ENCODE measurements around the gene PHACTR4.
"Not testable (repeated sequence)": the region's sequence is repeated elsewhere in the genome, so short reads cannot be mapped to it uniquely, and the experiment has no call there.

Gene PHACTR4

DNA sequence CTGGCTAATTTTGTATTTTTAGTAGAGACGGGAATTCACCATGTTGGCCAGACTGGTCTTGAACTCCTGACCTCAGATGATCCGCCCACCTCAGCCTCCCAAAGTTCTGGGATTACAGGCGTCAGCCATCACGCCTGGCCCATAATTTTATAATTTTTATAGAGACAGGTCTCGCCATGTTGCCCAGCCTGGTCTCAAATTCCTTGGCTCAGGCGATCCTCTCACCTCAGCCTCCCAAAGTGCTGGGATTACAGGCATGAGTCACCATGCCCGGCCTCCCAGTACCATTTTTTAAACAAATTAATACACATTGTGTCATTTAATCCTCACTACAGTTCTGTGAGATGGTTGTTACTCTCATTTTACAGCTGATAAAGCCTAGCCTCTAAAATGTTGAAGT is 3.9 kb downstream of the PHACTR4 start:
- not testable (repeated sequence) for DNase-seq

DNA sequence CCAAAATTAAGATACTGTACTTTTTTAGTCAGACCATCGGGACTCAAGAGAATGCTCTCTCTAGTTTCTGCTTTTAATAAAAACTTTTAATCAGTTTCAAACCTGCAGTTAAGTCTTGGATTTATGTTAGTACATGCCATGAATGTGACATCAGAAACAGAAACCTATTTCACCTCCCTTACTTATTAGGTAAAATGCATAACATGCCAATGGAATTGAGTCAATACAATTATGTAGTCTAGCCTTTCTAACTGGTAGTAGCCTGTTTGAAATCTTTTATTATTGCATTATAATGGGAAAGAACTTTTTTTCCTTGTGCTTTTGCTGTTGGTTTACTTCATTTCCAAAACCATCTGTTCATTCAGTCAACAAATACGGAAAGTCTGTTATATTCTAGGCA is 4.8 kb downstream of the PHACTR4 start:
- no peak for DNase-seq

DNA sequence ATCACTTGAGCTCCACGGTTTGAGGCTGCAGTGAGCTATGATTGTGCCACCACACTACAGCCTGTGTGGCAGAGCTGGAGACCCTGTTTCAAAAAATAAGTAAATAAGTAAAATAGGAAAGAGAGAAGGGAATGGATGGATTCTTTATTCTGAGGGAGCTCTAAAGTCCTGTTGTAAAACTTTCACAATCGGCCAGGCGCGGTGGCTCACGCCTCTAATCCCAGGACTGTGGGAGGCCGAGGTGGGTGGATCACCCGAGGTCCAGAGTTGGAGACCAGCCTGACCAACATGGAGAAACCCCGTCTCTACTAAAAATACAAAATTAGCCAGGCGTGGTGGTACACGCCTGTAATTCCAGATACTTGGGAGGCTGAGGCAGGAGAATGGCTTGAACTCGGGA is 6.1 kb downstream of the PHACTR4 start:
- DNase-seq, result not testable (repeated sequence)

DNA sequence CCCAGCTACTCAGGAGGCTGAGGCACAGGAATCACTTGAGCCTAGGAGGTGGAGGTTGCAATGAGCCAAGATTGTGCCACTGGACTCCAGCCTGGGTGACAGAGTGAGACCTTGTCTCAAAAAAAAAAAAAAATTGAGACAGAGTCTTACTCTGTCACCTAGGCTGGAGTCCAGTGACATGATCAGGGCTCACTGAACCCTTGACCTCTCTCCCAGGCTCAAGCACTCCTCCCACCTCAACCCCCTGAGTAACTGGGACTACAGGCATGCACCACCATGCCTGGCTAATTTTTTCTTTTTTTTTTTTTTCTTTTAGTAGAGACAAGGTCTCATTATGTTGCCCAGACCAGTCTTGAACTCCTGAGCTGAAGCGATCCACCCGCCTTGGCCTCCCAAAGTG is 6.7 kb downstream of the PHACTR4 start:
- DNase-seq, result not testable (repeated sequence)

DNA sequence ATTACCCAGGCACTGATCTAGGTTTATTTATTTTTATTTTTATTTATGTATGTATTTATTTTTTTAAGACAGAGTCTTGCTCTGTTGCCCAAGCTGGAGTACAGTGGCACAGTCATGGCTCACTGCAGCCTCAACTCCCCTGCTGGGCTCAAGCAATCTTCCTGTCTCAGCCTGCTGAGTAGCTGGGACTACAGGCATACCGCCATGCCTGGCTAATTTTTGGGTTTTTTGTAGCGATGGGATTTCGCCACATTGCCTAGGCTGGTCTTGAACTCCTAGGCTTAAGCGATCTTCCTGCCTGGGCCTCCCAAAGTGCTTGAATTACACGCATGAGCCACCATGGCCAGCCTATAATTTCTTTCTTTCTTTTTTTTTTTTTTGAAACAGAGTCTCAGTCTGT is 9.4 kb downstream of the PHACTR4 start:
- no peak for DNase-seq

DNA sequence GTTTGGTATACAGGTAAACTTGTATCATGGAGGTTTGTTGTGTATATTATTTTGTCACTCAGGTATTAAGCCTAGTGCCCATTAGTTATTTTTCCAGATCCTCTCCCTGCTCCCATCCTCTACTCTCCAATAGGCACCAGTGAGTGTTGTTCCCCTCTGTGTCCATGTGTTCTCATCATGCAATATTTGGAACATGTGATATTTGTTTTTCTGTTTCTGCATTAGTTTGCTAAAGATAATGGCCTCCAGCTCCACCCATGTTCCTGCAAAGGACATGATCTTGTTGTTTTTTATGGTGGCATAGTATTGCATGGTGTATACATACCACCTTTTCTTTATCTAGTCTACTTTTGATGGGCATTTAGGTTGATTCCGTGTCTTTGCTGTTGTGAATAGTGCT is 10.9 kb downstream of the PHACTR4 start:
- DNase-seq, result no peak

DNA sequence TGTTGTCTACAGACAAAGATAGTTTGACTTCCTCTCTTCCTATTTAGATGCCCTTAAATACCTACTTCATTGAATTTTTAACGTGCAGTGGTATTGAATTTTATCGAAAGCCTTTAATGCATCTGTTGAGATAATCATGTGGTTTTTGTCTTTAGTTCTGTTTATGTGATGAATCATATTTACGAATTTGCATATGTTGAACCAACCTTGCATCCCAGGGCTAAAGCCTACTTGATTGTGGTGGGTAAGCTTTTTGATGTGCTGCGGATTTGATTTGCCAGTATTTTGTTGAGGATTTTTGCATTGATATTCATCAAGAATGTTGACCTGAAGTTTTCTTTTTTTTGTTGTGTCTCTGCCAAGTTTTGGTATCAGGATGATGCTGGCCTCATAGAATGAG is 14.2 kb downstream of the PHACTR4 start:
- DNase-seq, result not testable (repeated sequence)

DNA sequence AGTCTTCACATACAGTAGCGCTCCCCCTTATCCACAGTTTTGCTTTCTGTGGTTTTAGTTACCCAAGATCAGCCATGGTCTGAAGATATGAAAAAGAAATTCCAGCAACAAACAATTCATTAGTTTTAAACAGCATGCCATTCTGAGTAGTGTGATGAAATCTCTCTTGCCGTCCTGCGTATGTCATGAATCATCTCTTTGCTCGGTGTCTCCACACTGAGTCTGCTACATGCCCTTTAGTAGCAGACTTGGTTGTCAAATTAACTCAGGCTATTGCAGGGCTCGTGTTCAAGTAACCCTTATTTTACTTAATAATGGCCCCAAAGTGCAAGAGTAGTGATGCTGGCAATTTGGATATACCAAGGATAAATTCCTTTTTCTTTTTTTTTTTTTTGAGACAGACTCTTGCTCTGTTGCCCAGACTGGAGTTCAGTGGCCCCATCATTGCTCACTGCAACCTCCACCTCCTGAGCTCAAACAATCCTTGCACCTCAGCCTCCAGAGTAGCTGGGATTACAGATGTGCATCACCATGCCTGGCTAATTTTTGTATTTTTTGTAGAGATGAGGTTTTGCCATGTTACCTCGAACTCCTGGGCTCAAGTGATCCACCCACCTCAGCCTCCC is 22.6 kb downstream of the PHACTR4 start:
- DNase-seq, result no peak

DNA sequence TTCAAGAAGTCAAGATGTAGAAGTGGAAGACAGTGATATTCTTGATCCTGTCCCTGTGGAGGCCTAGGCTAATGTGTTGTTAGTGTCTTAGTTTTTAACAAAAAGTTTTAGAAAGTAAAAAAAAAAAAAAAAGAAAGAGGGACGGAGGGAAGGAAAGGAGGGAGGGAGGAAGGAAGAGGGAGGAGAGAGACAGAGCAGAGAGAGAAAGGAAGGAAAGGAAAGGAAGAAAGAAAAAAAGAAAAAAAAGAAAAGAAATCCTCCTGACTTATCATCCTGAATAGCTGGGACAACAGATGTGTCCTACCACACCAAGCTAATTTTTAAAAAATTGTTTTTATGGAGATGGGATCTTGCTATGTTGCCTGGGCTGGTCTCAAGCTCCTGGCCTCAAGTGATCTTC is 24.6 kb downstream of the PHACTR4 start:
- no peak for DNase-seq

DNA sequence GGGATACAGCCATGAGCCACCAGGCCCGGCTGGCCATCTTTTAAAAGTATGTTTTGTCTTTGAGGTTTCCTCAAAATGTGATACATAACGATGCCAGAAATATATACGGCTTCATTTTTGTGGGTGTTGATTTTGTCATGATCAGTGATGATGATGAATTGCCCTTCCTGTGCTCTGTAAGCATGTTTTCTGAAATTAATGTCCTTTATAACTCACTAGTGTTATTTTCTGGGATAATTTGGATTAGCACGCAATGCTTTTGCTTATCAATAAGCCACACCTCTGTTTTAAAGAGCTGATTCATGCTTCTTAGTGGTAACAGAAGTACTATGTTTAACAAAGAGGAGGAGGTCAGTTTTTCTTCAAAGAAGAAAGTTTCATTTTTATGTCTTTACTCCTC is 25.6 kb downstream of the PHACTR4 start:
- DNase-seq, result no peak

DNA sequence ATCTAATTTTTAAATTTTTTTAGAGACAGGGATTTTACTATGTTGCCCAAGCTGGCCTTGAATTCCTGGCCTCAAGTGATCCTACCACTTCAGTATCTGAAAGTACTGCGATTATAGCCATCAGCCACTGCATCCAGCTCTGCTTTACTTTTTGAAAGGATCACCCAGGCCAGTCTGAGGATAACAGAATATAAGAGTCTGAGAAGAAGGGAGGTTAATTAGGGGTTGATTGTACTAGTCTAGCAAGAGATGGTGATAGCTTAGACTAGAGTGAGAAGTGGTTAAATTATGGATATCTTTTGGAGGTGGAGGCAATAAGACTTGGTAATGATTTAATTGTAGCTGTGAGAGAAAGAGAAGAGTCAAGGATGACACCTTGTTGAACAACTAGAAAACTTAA is 32.2 kb downstream of the PHACTR4 start:
- no peak for DNase-seq

DNA sequence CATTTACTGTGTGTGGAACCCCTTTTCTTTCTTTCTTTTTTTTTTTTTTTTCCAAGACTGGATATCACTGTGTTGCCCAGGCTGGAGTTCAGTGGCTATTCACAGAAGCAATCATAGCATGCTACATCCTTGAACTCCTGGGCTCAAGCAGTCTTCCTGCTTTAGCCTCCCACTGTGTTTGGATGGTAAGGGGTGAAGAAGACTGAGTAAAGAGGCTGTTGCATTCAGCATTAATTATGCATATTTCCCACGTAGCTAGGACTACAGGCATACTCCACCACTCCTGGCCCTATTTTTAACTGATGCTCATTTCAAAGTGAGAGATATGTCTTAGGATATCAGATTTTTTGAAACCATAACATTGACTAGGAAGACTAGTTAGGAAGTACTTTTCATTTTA is 39.5 kb downstream of the PHACTR4 start:
- no peak for DNase-seq

DNA sequence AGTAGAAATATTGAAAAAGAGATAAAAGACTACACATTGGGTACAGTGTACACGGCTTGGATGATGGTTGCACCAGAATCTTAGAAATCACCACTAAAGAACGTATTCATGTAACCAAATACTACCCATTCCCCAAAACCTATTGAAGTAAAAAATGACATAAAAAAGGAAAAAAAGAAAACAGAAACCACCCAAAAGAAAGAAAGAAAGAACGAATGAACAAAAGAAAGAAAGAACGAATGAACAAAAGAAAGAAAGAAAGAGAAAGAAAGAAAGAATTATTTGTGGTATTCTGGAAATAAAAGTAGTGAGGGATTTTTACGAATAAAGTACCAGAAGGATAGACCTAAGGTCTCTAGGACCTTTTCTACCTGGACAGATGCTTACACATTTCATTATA is 42.1 kb downstream of the PHACTR4 start:
- DNase-seq, result no peak

DNA sequence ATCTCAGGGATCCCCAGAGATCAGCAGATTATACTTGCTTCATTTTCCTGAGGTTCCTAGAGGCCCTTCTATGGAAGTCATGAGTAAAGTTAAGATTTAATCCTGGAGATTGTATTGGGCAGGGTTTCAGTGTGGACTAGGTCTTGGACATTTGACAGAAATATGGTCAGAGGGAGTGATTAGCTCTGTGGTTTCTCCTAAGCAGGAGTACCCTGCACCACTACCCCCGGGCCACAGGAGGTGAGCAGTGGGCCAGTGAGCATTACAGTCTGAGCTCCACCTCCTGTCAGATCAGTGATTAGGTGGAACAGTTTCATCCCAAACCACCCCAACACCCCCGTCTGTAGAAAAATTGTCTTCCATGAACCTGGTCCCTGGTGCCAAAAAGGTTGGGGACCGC is 43.2 kb downstream of the PHACTR4 start:
- no peak for DNase-seq

DNA sequence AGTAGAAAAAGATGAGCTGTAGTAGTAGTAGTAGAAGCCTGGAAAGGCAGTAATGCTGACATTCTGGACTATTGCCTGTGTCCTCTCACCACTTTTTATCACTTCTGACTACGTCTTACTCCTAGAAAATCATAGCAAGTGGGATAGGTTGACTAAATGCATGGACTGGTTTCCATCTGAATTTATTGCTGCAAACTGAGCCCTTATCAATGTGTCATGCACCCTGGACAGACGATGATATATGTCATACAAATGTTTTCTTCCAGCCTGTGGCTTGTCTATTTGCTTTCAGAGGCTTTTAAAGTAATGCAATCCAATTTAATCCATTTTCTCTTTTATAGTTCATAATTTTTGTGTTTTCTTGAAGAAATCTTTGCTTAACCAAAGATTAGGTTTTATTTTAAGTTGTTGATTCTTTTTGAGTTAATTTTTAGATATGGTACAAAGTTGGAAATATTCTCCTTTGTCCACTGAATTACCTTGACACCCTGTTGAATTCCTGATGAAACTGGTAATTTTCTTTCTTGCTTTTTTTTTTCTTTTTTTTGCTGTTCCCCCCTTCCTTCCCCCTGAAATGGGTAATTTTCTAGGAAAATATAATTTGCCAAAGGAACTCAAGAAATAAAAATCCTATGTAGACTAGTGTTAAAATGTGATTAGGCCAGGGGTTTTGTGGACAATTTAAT is 47.1 kb downstream of the PHACTR4 start:
- DNase-seq, result no peak

DNA sequence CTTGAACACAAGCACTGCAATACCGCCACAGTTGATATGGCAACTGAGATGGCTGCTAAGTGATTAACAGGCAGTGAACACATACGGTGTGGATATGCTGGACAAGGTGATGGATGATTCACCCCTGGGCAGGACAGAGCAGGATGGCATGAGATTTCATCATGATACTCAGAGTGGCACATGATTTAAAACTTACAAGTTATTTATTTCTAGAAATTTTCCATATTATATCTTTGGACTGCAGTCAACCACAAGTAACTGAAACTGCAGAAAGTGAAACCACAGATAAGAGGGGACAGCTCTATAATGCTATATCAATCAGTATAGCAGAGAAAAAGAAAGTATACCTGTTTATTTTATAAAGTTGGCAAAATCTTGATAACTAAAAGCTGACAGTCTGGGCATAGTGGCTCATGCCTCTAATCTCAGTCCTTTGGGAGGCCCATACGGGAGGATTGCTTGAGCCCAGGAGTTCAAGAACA is 47.9 kb downstream of the PHACTR4 start:
- DNase-seq, result peak in 1 of 2 experiments; percentile 7

DNA sequence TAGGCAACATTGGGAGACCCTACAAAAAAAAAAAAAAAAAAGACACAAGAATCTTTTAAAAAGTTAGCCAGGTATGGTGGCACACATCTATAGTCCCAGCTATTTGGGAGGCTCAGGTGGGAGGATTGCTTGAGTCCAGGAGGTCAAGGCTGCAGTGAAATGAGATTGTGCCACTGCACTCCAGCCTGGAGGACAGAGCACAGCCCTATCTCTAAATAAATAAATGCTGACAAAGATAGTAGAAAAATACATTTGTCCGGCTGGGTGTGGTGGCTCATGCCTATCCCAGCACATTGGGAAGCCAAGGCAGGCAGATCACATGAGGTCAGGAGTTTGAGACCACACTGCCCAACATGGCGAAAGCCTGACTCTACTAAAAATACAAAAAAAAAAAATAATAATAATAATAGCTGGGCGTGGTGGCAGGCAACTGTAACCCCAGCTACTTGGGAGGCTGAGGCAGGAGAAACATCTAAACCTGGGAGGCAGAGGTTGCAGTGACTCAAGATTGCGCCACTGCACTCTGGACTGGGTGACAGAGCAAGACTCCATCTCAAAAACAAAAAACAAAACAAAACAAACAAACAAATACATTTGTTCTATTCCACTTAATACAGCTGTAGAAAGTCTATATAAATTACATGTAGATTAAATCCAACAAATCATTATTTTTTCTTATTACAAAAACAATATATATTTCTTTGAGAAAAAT is 48.5 kb downstream of the PHACTR4 start:
- DNase-seq, result no peak

DNA sequence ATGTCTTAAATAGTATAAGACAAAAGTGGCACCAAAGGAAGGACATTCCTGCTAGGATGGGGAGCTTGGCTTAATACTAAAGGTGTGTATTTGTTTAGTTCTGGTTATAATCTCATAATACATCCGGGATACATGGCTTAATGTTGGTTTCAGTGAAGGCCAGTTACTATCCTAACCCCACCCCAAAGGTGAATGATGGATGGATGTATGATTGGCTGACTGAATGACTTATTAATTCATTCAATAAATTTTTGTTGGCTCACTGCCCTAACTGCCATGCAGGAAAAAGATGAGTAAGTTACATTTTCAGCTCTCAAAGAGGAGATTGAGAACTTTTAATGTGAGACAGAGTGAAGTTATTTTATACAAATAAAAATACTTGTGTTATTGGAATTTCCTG is 52.2 kb downstream of the PHACTR4 start:
- no peak for DNase-seq

DNA sequence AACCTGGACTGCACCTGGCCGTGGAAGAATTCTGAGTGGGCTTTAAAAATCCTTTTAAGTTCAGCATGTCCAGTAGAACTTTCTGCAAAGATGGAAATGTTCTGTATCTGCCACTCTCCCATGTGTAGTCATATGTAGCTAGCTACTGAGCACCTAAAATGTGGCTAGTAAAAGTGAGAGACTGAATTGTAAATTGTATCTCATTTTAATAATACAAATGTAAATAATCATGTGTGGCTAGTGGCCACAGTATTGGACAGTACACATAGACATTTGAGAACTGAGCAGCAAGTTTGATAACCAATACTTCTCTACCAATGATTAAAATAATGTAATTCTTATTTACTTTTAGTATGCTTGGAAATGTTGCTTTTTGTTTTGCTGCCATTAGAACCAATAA is 57.3 kb downstream of the PHACTR4 start:
- DNase-seq, result no peak

DNA sequence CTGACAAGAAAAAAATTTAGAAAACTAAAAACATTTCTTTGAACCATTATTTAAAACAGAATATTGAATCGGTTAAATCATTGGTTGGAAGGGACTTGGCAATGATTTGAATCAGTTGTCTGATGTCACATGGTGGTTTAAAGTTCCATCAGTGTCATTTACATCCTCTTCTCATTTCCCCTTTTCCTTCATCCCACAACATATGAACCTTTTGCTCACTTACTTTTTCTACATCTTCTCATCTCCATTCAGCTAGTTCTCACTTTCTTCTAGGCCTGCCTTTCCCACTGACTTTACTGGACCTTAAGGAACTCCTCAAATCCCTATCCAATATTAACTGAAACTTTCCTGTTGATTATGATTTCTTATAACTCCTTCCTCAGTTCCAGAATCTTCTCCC is 58.5 kb downstream of the PHACTR4 start:
- no peak for DNase-seq

DNA sequence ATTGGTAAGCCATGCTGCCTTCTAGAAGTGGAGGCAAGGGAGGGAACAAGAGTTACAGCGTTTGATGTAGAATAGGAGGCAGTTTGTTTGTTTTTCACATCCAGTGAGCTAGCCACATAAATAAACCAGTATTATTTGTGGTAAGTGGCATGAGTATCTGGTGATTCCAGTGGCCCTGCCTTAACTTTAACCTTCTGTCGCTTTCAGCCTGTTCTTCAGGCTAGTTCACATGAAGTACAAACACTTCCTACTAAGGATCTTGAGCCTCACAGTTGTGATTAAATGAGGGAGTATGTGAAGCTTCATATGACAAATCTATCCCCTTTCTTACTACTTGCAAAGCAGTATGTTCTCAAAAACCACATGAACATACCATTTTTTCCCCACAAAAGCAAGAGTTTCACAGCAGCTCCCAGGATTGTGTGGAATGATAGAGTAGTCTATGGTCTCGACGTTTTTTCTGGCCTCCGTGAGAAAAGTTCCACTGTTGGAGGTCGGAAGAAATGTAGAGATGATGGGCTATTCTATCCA is 59.5 kb downstream of the PHACTR4 start:
- no peak for DNase-seq

DNA sequence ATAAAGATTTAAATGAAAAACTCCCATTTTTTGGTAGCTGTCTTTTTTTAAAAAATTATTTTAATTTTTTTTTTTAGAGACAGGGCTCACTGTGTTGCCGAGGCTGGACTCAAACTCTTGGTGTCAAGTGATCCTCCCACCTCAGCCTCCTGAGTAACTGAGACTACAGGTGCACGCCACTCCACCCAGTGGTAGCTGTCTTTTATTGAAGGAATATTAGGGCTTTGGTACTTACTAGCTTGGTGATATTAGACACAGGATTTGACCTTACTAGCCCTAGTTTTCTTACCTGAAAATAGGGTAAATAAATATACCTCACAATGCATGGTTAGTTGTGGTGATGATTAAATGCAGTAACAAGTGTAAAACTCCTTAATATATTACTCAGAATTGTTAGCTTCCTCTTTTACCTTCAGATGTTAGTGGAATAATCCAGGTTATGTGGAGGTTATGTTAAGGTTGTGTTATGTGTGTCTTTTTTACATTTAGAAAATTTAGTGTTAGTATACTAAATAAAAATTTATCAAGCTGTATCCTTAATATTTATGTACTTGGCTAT is 66.8 kb downstream of the PHACTR4 start:
- DNase-seq, result no peak

DNA sequence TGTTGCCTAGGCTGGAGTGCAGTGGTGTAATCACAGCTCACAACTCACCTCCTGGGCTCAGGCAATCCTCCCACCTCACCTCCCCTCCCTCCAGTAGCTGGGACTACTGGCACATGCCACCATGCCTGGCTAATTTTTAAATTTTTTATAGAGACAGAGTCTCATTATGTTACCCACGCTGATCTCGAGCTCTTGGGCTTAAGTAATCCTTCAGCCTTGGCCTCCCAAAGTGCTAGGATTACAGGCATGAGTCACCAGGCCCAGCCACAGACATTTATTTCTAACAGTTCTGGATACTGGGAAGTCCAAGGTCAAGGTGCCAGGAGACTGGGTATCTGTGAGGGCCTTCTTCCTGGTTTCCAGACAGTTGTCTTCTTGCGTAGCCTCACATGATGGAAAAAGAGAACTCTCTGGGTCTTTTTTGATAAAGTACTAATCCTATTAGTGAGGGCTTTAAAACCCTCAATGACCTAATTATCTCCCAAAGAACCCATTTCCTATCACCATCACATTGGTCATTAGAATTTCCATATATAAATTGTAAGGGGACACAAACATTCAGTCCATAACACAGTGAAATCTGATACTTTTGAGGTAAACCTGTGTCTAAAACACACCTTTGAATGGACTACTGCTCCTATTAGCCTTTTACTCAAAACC is 67.9 kb downstream of the PHACTR4 start:
- DNase-seq, result no peak

Measured in activated CD4-positive, alpha-beta T cell treated with anti-CD3 and anti-CD28 coated beads, Interleukin-2, amount 50 U/mL, for 48 hours (primary cell).